Coronary artery (tissue), 2 donors: ENCODE results near the gene PI4KA.

Source experiments
- DNase-seq: peaks from one replicate; pipeline ENCODE4 v3.0.0-alpha.2; 2017; ENCODE audit warnings: low spot score
- H3K27ac ChIP-seq, 2 donors: fragments of 200-600 bp; sonication (generic); one replicate each; pipeline ENCODE4 v1.5.1; 2016 to 2019
- H3K4me3 ChIP-seq: fragments of 200-600 bp; sonication (generic); 2 replicates; pipeline ENCODE4 v1.5.1; 2016; ENCODE audit warnings: mild to moderate bottlenecking, moderate library complexity
- TF ChIP-seq, protein P1 (sequence below): fragments of 200-600 bp; sonication (generic); IDR thresholded peaks from one replicate; pipeline ENCODE4 v1.5.1; 2019; ENCODE audit warnings: antibody characterized with exemption

The PI4KA gene

GRCh38 chr22:20660441-20661054 is 198.1 kb downstream of the PI4KA start:
- TF ChIP-seq, protein P1, sequence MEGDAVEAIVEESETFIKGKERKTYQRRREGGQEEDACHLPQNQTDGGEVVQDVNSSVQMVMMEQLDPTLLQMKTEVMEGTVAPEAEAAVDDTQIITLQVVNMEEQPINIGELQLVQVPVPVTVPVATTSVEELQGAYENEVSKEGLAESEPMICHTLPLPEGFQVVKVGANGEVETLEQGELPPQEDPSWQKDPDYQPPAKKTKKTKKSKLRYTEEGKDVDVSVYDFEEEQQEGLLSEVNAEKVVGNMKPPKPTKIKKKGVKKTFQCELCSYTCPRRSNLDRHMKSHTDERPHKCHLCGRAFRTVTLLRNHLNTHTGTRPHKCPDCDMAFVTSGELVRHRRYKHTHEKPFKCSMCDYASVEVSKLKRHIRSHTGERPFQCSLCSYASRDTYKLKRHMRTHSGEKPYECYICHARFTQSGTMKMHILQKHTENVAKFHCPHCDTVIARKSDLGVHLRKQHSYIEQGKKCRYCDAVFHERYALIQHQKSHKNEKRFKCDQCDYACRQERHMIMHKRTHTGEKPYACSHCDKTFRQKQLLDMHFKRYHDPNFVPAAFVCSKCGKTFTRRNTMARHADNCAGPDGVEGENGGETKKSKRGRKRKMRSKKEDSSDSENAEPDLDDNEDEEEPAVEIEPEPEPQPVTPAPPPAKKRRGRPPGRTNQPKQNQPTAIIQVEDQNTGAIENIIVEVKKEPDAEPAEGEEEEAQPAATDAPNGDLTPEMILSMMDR = no peak
- H3K4me3 ChIP-seq = no peak overlapping the region
- no peak overlapping the region for H3K27ac ChIP-seq
- no peak for DNase-seq

DNA sequence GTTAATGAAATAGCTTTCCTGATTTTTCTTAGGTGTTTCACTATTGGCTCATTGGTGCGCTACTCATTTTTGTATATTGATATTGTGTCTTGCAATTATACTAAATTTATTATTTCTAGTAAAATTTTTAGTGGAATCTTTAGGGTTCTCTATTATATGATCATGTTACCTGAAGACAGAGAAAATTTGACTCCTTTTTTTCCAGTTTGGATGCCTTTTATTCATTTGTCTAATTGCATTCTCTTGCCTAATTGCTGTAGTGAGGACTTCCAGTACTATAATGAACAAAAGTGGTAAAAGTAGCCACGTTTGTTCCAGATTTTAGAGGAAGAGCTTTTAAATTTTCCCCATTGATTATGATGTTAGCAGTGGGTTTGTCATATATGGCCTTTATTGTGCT is 198.7 kb downstream of the PI4KA start:
- no peak overlapping the region for H3K27ac ChIP-seq
- no peak for DNase-seq
- no peak overlapping the region for H3K4me3 ChIP-seq
- TF ChIP-seq, protein P1 = no peak

- H3K4me3 ChIP-seq = no peak overlapping the region
- H3K27ac ChIP-seq = no peak overlapping the region
- DNase-seq = no peak
- TF ChIP-seq, protein P1 = no peak
Measured at GRCh38 chr22:20659258-20659657, 199.4 kb downstream of the PI4KA start.

- DNase-seq = no peak
- no peak overlapping the region for H3K4me3 ChIP-seq
- TF ChIP-seq, protein P1 = no peak
- no peak overlapping the region for H3K27ac ChIP-seq
Measured at GRCh38 chr22:20658433-20659222, 200.0 kb downstream of the PI4KA start.

- DNase-seq = no peak
- TF ChIP-seq, protein P1 = no peak
- no peak overlapping the region for H3K4me3 ChIP-seq
- H3K27ac ChIP-seq = no peak overlapping the region
Measured at GRCh38 chr22:20657963-20658362, 200.6 kb downstream of the PI4KA start.
